HUDEP-2 (cell line): ENCODE data around the gene IPO13.

Source experiments
- DNase-seq, 76 experiments: peaks; one replicate each; lab custom pipeline; 2025; ENCODE audit not compliant: unreplicated experiment in 76 of 76; lab: John Stamatoyannopoulos, UW

The IPO13 gene

GRCh38 chr1:43970911-43971310, 24.2 kb downstream of the IPO13 start:
- DNase-seq: no peak

GRCh38 chr1:43971336-43971980, 24.7 kb downstream of the IPO13 start:
- DNase-seq: no peak

- peak in 22 of 76 experiments; percentile 10 to 77 (median 44) for DNase-seq
Observed at GRCh38 chr1:43973981-43974442, 27.3 kb downstream of the IPO13 start.

- DNase-seq: peak in 75 of 76 experiments; percentile 44 to 96 (median 90)
Observed at GRCh38 chr1:43974443-43975248, 27.9 kb downstream of the IPO13 start, which contains the start of gene ATP6V0B. ATP6V0B (plus strand) TSS chr1:43974960; CDS start chr1:43975041, 81 bp downstream.

- DNase-seq: peak in 25 of 76 experiments; percentile 11 to 50 (median 24)
Observed at GRCh38 chr1:43975249-43975961, 28.7 kb downstream of the IPO13 start.

GRCh38 chr1:43976045-43976444, 29.3 kb downstream of the IPO13 start:
- peak in 1 of 76 experiments; percentile 8 for DNase-seq

GRCh38 chr1:43976890-43977289, 30.1 kb downstream of the IPO13 start:
- DNase-seq: no peak

- DNase-seq: peak in 1 of 76 experiments; percentile 10
Observed at GRCh38 chr1:43977376-43978263, 30.9 kb downstream of the IPO13 start.

GRCh38 chr1:43978264-43978550, 31.5 kb downstream of the IPO13 start:
- DNase-seq: no peak

- peak in 33 of 76 experiments; percentile 8 to 52 (median 31) for DNase-seq
Observed at GRCh38 chr1:43978551-43979260, 32.0 kb downstream of the IPO13 start, which contains the start of gene B4GALT2. B4GALT2 (plus strand) TSS chr1:43979210; CDS start chr1:43981161, 1,951 bp downstream.

GRCh38 chr1:43979261-43979527, 32.4 kb downstream of the IPO13 start:
- DNase-seq: no peak

- peak in 67 of 76 experiments; percentile 9 to 78 (median 57) for DNase-seq
Observed at GRCh38 chr1:43979528-43980254, 32.9 kb downstream of the IPO13 start.

GRCh38 chr1:43980255-43981134, 33.7 kb downstream of the IPO13 start:
- no peak for DNase-seq

- no peak for DNase-seq
Observed at GRCh38 chr1:43981135-43981491, 34.4 kb downstream of the IPO13 start.

- DNase-seq: no peak
Observed at GRCh38 chr1:43981636-43982035, 34.9 kb downstream of the IPO13 start.

- DNase-seq: no peak
Observed at GRCh38 chr1:43982241-43982640, 35.5 kb downstream of the IPO13 start.

GRCh38 chr1:43982808-43983207, 36.1 kb downstream of the IPO13 start:
- no peak for DNase-seq

- no peak for DNase-seq
Observed at GRCh38 chr1:43983253-43983899, 36.6 kb downstream of the IPO13 start.
